Neutrophil (primary cell): ENCODE measurements around the gene OR2T10.
A peak's percentile ranks its signal among the peaks of the same experiment; 100 is the strongest.

ENCODE experiments used
- H3K27ac ChIP-seq: fragments of 200-600 bp; sonication (generic); 2 replicates; pipeline ENCODE4 v1.5.1; 2016; ENCODE audit warnings: mild to moderate bottlenecking, moderate library complexity
- H3K27me3 ChIP-seq: fragments of 200-600 bp; sonication (generic); 2 replicates; pipeline ENCODE4 v1.6.0; 2016; ENCODE audit warnings: mild to moderate bottlenecking
- H3K36me3 ChIP-seq: fragments of 200-600 bp; sonication (generic); 2 replicates; pipeline ENCODE4 v1.5.1; 2017
- H3K4me1 ChIP-seq, 2 experiments: fragments of 200-600 bp in 1 of 2; sonication (generic) in 1 of 2; 1 replicate in 1 of 2; 2 replicates in 1 of 2; pipeline versions ENCODE4 v1.5.1 to v1.6.1; 2013 to 2016; ENCODE audit warnings: low read depth in 1 of 2, low read length in 1 of 2, mild to moderate bottlenecking in 1 of 2, moderate library complexity in 1 of 2; ENCODE audit not compliant: control insufficient read depth in 1 of 2, insufficient read depth in 1 of 2
- H3K4me3 ChIP-seq, 2 experiments: fragments of 200-600 bp in 1 of 2; sonication (generic) in 1 of 2; 1 replicate in 1 of 2; 2 replicates in 1 of 2; pipeline ENCODE4 v1.5.1; 2013 to 2016; ENCODE audit warnings: low read depth in 1 of 2, low read length in 1 of 2, mild to moderate bottlenecking in 1 of 2, moderate library complexity in 1 of 2
- H3K9me3 ChIP-seq: fragments of 200-600 bp; sonication (generic); 2 replicates; pipeline ENCODE4 v1.5.1; 2016
- TF ChIP-seq, protein P1 (sequence below): fragments of 200-600 bp; sonication (generic); IDR thresholded peaks from 2 replicates; pipeline ENCODE4 v1.5.1; 2016; ENCODE audit warnings: antibody characterized with exemption

OR2T10 gene

DNA sequence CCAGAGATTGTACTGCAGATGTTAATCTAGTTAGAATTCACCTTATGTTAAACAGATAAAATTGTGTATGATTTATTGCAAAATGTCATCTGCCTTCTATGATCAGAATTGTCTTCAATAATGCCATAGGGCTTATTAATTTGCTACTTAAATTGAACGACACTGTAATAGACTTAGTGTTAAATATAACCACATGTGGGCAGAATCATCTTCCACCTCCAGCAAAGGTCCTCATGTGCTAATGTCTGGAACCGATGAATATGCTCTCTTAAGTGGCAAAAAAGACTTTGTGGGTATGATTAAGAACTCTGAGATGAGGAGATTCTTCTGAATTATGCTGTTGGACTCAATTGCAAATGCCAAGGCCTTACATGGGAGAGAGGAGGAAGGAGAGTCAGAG, 33.1 kb upstream of the OR2T10 start:
- Histone ChIP-seq H3K4me1 (no peaks in the 10 kb centered on the region), H3K27me3 (no peaks in the 10 kb centered on the region), H3K4me3 (no peak overlapping the region), H3K36me3 (no peaks in the 10 kb centered on the region), H3K9me3 (no peaks in the 10 kb centered on the region), H3K27ac (no peak overlapping the region)
- TF ChIP-seq, protein P1, sequence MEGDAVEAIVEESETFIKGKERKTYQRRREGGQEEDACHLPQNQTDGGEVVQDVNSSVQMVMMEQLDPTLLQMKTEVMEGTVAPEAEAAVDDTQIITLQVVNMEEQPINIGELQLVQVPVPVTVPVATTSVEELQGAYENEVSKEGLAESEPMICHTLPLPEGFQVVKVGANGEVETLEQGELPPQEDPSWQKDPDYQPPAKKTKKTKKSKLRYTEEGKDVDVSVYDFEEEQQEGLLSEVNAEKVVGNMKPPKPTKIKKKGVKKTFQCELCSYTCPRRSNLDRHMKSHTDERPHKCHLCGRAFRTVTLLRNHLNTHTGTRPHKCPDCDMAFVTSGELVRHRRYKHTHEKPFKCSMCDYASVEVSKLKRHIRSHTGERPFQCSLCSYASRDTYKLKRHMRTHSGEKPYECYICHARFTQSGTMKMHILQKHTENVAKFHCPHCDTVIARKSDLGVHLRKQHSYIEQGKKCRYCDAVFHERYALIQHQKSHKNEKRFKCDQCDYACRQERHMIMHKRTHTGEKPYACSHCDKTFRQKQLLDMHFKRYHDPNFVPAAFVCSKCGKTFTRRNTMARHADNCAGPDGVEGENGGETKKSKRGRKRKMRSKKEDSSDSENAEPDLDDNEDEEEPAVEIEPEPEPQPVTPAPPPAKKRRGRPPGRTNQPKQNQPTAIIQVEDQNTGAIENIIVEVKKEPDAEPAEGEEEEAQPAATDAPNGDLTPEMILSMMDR: no peak

DNA sequence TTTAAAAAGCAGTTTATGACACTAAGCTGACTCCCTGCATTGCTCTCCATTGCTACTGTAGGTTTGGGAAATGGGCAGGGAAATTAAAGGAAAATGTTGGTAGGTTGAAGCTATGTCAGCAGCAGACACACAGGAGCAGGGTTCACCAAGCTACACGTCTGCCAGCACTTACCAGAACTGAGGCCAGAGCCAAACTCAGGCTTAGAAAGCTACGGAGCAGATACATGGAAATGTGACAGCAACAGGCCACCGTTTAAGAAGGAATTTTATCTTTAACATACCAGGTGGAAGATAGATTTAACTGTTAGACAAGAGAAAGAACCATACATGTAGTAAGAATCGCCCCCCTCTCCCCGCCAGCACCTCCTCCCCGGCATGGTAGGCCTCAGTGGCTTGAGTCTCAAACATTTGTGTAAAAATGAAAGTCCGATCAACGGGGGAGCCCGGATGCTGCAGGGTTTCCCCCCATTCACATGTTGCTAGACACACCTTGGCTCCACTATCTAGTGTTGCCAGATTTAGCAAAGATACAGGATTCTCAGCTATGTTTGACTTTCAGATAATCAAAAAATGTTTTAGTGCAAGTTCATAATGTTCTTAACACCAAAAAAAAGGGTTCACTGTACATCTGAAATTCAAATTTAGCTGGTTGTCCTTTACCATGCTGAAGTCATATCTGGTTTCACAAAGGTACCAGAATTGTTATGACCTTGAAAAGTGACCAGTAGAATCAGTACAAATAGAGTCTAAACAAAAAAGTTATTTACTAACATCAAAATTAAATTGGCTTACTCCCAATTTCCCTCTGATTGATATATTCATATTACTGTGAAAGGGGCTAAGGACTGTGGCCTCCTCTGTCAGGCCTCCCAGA, 30.7 kb upstream of the OR2T10 start:
- Histone ChIP-seq H3K9me3 (no peaks in the 10 kb centered on the region), H3K4me3 (no peak overlapping the region), H3K27ac (no peak overlapping the region), H3K4me1 (no peaks in the 10 kb centered on the region), H3K36me3 (no peaks in the 10 kb centered on the region), H3K27me3 (no peaks in the 10 kb centered on the region)
- TF ChIP-seq, protein P1: no peak

DNA sequence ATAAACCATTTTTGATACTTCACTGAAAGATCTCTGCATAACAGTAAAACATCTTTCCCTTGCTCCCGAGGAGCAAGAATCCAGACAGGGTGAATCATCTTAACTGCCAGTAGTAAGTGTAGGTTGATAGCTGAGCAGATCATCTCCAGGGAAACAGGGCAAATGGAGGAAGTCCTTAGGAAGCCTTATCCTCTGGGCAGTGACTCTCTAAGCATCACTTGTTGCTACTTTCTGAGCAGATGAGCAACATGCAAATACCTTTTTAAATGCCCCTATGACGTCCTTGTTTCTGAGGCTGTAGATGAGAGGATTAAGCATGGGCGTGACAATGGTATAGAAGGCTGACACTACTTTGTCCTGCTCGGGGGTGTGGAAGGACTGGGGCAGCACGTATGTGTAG, 28.5 kb upstream of the OR2T10 start:
- Histone ChIP-seq H3K27me3 (no peaks in the 10 kb centered on the region), H3K27ac (no peak overlapping the region), H3K9me3 (no peaks in the 10 kb centered on the region), H3K4me3 (no peak overlapping the region), H3K36me3 (no peaks in the 10 kb centered on the region), H3K4me1 (no peaks in the 10 kb centered on the region)
- TF ChIP-seq, protein P1: no peak

DNA sequence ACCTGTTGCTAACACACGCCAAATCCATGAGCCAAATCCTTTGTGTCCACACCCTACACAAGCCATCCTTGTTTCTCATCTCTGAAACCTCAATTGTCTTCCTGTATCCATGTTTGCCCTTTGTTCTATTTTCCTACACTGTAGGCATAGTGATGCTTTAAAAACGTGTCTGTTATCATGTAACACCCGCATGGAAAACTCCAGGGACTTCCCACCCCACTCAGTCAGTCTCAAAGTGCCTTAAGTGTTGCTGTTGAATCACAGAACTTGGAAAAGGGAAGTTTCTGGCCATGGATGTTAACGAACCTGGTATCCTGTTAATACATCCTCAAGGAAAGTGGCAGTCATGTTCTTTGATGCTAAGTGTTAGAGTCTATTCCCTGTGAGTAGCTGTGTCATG, 27.7 kb upstream of the OR2T10 start:
- Histone ChIP-seq H3K9me3 (no peaks in the 10 kb centered on the region), H3K4me1 (no peaks in the 10 kb centered on the region), H3K36me3 (no peaks in the 10 kb centered on the region), H3K27me3 (no peaks in the 10 kb centered on the region), H3K4me3 (no peak overlapping the region), H3K27ac (no peak overlapping the region)
- TF ChIP-seq, protein P1: no peak

DNA sequence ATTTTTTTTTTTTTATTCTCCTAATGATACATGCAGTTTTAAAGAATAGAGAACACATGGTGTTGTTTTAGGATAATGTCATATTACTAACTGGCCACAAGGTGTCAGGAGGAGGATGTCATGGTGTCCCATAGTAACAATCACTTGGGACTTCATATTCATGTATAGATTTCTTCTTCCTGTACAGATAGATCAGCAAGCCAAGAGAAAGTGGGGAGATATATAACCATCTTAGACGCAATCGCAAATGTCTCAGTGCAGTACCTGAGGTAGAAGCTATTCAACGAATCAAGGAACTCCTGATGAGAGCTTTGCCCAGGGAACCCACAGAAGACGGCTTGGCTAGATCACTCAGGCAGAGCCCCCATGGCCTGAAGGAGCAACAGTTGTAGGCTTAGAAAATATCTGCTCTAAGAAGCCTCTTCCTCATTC, 25.1 kb upstream of the OR2T10 start:
- Histone ChIP-seq H3K27ac (no peak overlapping the region), H3K36me3 (no peaks in the 10 kb centered on the region), H3K27me3 (no peaks in the 10 kb centered on the region), H3K9me3 (no peaks in the 10 kb centered on the region), H3K4me3 (no peak overlapping the region), H3K4me1 (no peaks in the 10 kb centered on the region)
- TF ChIP-seq, protein P1: peak; percentile 46
